AG10803 (cell line): ENCODE results near the gene MTAP.

ENCODE experiments used
- DNase-seq: peaks from one replicate; pipeline ENCODE4 v3.0.0; 2010; ENCODE audit warnings: low read depth
- H3K4me3 ChIP-seq: 2 replicates; pipeline ENCODE4 v1.5.1; 2011; ENCODE audit warnings: mild to moderate bottlenecking, low read length, control low read depth
- TF ChIP-seq, protein P1 (sequence below): conservative IDR thresholded peaks from 2 replicates; pipeline ENCODE4 v1.5.1; 2011; ENCODE audit warnings: mild to moderate bottlenecking, low read length, control low read depth, inconsistent platforms

MTAP gene

DNA sequence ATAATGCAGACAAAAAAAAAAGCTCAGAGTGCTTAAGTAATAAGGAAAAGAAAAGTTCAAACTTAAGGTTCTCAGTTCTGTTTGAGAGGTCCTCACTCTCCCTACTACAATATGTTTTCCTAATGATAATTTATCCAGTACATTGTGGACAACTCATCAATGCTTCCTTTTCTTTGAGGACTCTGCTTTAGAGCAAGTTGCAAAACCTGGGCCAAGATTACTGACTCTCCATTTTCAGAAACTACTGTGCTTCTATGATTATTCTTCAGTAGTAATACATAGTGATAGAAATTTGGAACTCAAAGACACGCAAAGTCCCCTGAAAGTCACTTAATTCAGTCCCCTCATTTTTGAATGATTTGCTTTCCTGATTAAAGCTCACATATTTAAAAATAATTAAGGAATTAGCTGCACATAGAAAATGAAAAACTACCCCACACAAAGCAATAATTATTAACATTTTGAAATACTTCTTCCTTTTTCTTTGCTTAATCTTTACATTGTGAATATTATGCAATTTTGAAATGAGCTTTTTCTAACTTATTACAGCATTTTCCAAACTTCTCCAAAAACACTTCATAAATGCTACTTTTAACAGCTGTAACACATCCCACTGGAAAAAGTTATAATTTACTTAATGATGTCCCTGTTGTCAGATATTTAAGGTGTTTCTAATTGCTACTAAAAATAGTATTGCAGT lies 180.6 kb downstream of the MTAP start:
- no peak for DNase-seq
- TF ChIP-seq, protein P1, sequence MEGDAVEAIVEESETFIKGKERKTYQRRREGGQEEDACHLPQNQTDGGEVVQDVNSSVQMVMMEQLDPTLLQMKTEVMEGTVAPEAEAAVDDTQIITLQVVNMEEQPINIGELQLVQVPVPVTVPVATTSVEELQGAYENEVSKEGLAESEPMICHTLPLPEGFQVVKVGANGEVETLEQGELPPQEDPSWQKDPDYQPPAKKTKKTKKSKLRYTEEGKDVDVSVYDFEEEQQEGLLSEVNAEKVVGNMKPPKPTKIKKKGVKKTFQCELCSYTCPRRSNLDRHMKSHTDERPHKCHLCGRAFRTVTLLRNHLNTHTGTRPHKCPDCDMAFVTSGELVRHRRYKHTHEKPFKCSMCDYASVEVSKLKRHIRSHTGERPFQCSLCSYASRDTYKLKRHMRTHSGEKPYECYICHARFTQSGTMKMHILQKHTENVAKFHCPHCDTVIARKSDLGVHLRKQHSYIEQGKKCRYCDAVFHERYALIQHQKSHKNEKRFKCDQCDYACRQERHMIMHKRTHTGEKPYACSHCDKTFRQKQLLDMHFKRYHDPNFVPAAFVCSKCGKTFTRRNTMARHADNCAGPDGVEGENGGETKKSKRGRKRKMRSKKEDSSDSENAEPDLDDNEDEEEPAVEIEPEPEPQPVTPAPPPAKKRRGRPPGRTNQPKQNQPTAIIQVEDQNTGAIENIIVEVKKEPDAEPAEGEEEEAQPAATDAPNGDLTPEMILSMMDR = no peak

DNA sequence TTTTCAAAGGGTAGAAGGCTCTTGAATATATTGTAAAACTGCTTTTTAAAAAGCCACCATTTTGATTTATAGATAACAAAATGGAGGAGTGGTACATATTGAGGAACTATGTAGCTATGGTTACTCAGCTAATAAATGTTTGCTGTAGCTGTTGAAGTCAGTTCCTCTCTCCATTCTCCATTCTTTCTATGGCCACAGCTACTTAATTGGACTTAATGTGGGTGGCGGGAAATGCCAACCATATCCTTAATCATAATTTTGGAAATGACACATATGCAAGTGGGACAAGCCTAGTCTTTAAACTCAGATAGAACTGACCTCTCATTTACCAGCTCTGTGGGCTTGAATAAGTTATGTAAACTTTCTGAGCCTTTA lies 181.1 kb downstream of the MTAP start:
- DNase-seq = no peak
- TF ChIP-seq, protein P1 = no peak
- no peak overlapping the region for H3K4me3 ChIP-seq

More for the DNA sequence above, 180.6 kb downstream of the MTAP start:
- H3K4me3 ChIP-seq = no peak overlapping the region

DNA sequence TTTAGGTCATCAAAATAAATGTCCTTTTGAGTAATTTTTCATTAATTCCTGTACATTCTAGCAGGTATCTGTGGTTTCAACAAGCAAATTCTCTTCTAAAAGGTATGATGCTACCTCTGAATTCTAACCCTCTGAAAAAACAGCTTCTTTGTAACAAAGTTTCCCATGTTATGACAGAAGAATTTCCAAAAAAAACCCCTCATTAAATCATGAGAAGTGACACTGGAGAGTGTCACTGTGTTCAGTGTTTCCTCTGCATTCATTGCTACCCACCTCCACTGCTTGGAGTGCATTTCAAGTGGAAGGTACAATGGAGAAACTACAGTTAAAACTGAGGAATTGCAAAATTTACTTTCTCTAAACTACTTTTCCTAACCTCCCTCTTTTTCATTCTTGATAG lies 181.7 kb downstream of the MTAP start:
- DNase-seq = no peak
- no peak overlapping the region for H3K4me3 ChIP-seq
- TF ChIP-seq, protein P1 = no peak

DNA sequence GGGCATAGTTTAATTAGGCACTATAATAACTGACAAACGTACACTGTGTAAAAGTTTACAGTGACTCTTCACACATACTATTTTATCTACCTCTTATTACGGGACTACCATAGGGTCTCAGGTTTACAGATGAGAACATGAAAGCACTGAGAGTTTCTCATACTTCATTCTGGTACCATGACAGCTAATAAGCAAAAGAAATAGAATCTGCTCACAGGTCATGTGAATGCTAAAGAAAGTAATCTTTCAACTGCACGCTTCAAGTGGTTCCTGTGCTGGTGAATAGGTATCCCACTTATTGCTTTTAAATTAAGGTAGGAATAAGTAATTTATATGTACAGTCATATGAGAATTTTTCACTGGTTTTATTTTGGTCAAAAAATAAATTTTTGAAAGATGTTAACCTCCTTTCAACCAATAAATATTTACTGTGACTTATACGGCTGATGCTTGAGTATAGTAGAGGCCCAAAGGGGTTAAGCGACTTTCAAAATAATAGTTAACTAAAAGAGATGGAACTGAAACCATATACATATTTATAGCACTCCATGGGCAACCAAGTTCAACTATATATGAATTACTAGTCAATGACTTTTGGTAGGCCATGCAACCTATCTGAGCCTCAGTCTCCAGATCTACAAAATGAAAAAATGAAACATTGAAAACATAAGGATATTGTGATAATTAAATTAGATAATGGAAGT lies 183.7 kb downstream of the MTAP start:
- TF ChIP-seq, protein P1 = no peak

More for the DNA sequence above, 183.7 kb downstream of the MTAP start:
- H3K4me3 ChIP-seq = no peak overlapping the region
- no peak for DNase-seq
